UCSD-AML1 (cell line): ENCODE data around the gene GMDS.

Source experiments
- DNase-seq: peaks from one replicate; lab custom pipeline; 2025; ENCODE audit not compliant: unreplicated experiment; lab: John Stamatoyannopoulos, UW

The GMDS gene

GRCh38 chr6:2004888-2005287 is 240.5 kb downstream of the GMDS start:
- DNase-seq = no peak

GRCh38 chr6:2000962-2001361 is 244.4 kb downstream of the GMDS start:
- DNase-seq = no peak

GRCh38 chr6:1997702-1998101 is 247.7 kb downstream of the GMDS start:
- no peak for DNase-seq

GRCh38 chr6:1995636-1996035 is 249.8 kb downstream of the GMDS start:
- DNase-seq = no peak

GRCh38 chr6:1993042-1993441 is 252.4 kb downstream of the GMDS start:
- no peak for DNase-seq

GRCh38 chr6:1991332-1991878 is 254.0 kb downstream of the GMDS start:
- DNase-seq = no peak

- no peak for DNase-seq
These were observed 256.6 kb downstream of the GMDS start for GRCh38 chr6:1988843-1989242.

- DNase-seq = no peak
These were observed 257.8 kb downstream of the GMDS start for GRCh38 chr6:1987640-1988039.

- DNase-seq = no peak
These were observed 258.8 kb downstream of the GMDS start for GRCh38 chr6:1986454-1987243.

- DNase-seq = no peak
These were observed 260.9 kb downstream of the GMDS start for GRCh38 chr6:1984346-1984994.

- DNase-seq = no peak
These were observed 261.6 kb downstream of the GMDS start for GRCh38 chr6:1983850-1984249.

GRCh38 chr6:1972962-1973361 is 272.4 kb downstream of the GMDS start:
- no peak for DNase-seq

- no peak for DNase-seq
These were observed 273.8 kb downstream of the GMDS start for GRCh38 chr6:1971612-1972011.

GRCh38 chr6:1970151-1970561 is 275.2 kb downstream of the GMDS start:
- DNase-seq = peak; percentile 29

GRCh38 chr6:1966713-1967112 is 278.7 kb downstream of the GMDS start:
- DNase-seq = no peak

GRCh38 chr6:1965596-1966224 is 279.7 kb downstream of the GMDS start:
- no peak for DNase-seq

- DNase-seq = peak; percentile 60
These were observed 281.8 kb downstream of the GMDS start for GRCh38 chr6:1963596-1963995.

GRCh38 chr6:1962201-1962600 is 283.2 kb downstream of the GMDS start:
- DNase-seq = no peak

GRCh38 chr6:1960486-1961142 is 284.8 kb downstream of the GMDS start:
- DNase-seq = no peak

- no peak for DNase-seq
These were observed 287.1 kb downstream of the GMDS start for GRCh38 chr6:1958257-1958656.

- no peak for DNase-seq
These were observed 287.7 kb downstream of the GMDS start for GRCh38 chr6:1957746-1958145.
